Measurements from ENCODE around the gene SEC11A.

GRCh38 chr15:84643838-84644237 lies 72.1 kb downstream of the SEC11A start:
- TF ChIP-seq POLR2AphosphoS5 (IDR thresholded peaks at IDR 0.05; ENCODE audit: low read depth, low read length) (no peak), POLR2A (IDR thresholded peaks at IDR 0.05; ENCODE audit: low read depth, low read length) (no peak), TAF1 (IDR thresholded peaks at IDR 0.05; ENCODE audit: borderline replicate concordance, low read depth, low read length) (no peak)
